ENCODE results near the gene RYR2. TPM values are rescaled to one million over a fixed set of nuclear protein-coding genes. Genes with fewer than 3 reads are reported as not detected.

RYR2 gene
- polyA plus RNA-seq, 1 of the 3 experiments (the other 2 are of a cell fraction): under 0.01 TPM

- Histone ChIP-seq H2AFZ (ENCODE audit: low read depth) (no peak overlapping the region), H3K27ac (ENCODE audit: low read depth in 2 of 2, low read length in 1 of 2) (no peak overlapping the region), H3K36me3 (replicated peaks in 1 of 2; ENCODE audit: control insufficient read depth in 1 of 2, insufficient read depth in 2 of 2, low read length in 1 of 2) (no peaks in the 10 kb centered on the region), H4K20me1 (ENCODE audit: insufficient read depth) (no peaks in the 10 kb centered on the region), H3K4me1 (ENCODE audit: control insufficient read depth in 1 of 2, insufficient read depth in 2 of 2, low read depth in 1 of 2, low read length in 1 of 2) (no peaks in the 10 kb centered on the region), H3F3A (replicated peaks; ENCODE audit: insufficient read depth) (no peaks in the 10 kb centered on the region), H3K4me3 (ENCODE audit: low read depth in 2 of 2, low read length in 1 of 2) (no peak overlapping the region), H3K4me2 (no peak overlapping the region), H3K9me2 (no peaks in the 10 kb centered on the region), H3K9me3 (0 out of 2 replicates have a peak, but pooled peaks cover 8% of the 10 kb centered on the region), H3K9ac (no peak overlapping the region), H3K27me3 (ENCODE audit: insufficient read depth) (no peaks in the 10 kb centered on the region), H3K79me2 (ENCODE audit: insufficient read depth) (no peaks in the 10 kb centered on the region)
- no peak for DNase-seq
- POLR2A ChIA-PET: no interaction called here
- 59% methylated on average over 4 of the region's 5 CpGs for WGBS (ENCODE audit: low lambda C conversion rate)
- TF ChIP-seq EP300 (IDR thresholded peaks at IDR 0.05; ENCODE audit: borderline replicate concordance in 1 of 2, low read depth in 1 of 2, low read length in 1 of 2) (no peak), NRF1 (IDR thresholded peaks at IDR 0.05; ENCODE audit: low read depth, low read length) (no peak), GABPA (IDR thresholded peaks at IDR 0.05; ENCODE audit: low read depth) (no peak), MEF2A (IDR thresholded peaks at IDR 0.05; ENCODE audit: borderline replicate concordance, low read depth) (no peak), EZH2phosphoT487 (IDR thresholded peaks at IDR 0.05; ENCODE audit: borderline replicate concordance, low read depth) (no peak), RXRA (IDR thresholded peaks at IDR 0.05; ENCODE audit: borderline replicate concordance, low read depth) (no peak), TAF1 (IDR thresholded peaks at IDR 0.05; ENCODE audit: borderline replicate concordance, low read depth, low read length) (no peak), NFIC (IDR thresholded peaks at IDR 0.05; ENCODE audit: borderline replicate concordance) (no peak), CHD2 (IDR thresholded peaks at IDR 0.05; ENCODE audit: low read length, partially characterized antibody) (no peak), USF1 (IDR thresholded peaks at IDR 0.05; ENCODE audit: borderline replicate concordance, low read depth) (no peak)
- CTCF ChIA-PET: interaction anchor here (0.8 to 1.2 kb wide), 2 partner anchors 16 to 26 kb away, joined by 3 to 4 read pairs; no protein-coding TSS in a partner anchor
Measured at GRCh38 chr1:237570530-237570929, 528.5 kb downstream of the RYR2 start.

DNA sequence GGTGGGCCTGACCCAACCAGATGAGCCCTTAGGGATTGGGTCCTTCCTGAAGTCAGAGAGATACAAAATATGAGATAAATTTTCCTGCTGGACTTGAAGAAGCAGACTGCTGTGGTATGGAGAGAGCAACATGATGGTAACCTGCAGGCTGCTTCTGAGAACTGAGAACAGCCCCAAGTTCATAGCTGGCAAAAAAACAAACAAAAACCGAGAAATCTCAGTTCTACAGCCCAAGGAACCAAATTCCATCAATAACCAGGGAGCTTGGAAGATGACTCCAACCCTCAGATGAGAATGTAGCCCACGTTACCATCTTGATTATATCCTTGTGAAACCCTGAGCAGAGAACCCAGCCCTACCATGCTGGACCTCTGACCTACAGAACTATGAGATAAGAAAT lies 532.6 kb downstream of the RYR2 start:
- Histone ChIP-seq H3F3A (replicated peaks; ENCODE audit: insufficient read depth) (no peaks in the 10 kb centered on the region), H3K9me3 (no peaks in the 10 kb centered on the region), H3K4me1 (ENCODE audit: control insufficient read depth in 1 of 2, insufficient read depth in 2 of 2, low read depth in 1 of 2, low read length in 1 of 2) (no peaks in the 10 kb centered on the region), H4K20me1 (ENCODE audit: insufficient read depth) (no peaks in the 10 kb centered on the region), H3K4me2 (no peak overlapping the region), H3K9me2 (no peaks in the 10 kb centered on the region), H3K9ac (no peak overlapping the region), H3K79me2 (ENCODE audit: insufficient read depth) (no peaks in the 10 kb centered on the region), H3K4me3 (ENCODE audit: low read depth in 2 of 2, low read length in 1 of 2) (no peak overlapping the region), H3K27ac (ENCODE audit: low read depth in 2 of 2, low read length in 1 of 2) (no peak overlapping the region), H2AFZ (ENCODE audit: low read depth) (no peak overlapping the region), H3K27me3 (ENCODE audit: insufficient read depth) (no peaks in the 10 kb centered on the region), H3K36me3 (replicated peaks in 1 of 2; ENCODE audit: control insufficient read depth in 1 of 2, insufficient read depth in 2 of 2, low read length in 1 of 2) (no peaks in the 10 kb centered on the region)
- no peak for DNase-seq
- CTCF ChIA-PET: no interaction called here
- POLR2A ChIA-PET: no interaction called here
- TF ChIP-seq SMC3 (IDR thresholded peaks at IDR 0.05; ENCODE audit: low read depth, low read length) (no peak), MXI1 (IDR thresholded peaks at IDR 0.05; ENCODE audit: low read depth, low read length) (no peak), EZH2phosphoT487 (IDR thresholded peaks at IDR 0.05; ENCODE audit: borderline replicate concordance, low read depth) (no peak), FOSL2 (IDR thresholded peaks at IDR 0.05; ENCODE audit: borderline replicate concordance, low read depth) (no peak), TCF12 (IDR thresholded peaks at IDR 0.05) (no peak), GABPA (IDR thresholded peaks at IDR 0.05; ENCODE audit: low read depth) (no peak), YY1 (IDR thresholded peaks at IDR 0.05; ENCODE audit: low read depth) (no peak)
- 0% methylated on average over 2 of the region's 2 CpGs for WGBS (ENCODE audit: low lambda C conversion rate)

Data from SK-N-SH (cell line).